Measurements from ENCODE around the gene PIK3AP1. TPM values are rescaled to one million over a fixed set of nuclear protein-coding genes. Genes with fewer than 3 reads are reported as not detected.
A peak's percentile ranks its signal among the peaks of the same experiment; 100 is the strongest.

PIK3AP1 gene, protein sequence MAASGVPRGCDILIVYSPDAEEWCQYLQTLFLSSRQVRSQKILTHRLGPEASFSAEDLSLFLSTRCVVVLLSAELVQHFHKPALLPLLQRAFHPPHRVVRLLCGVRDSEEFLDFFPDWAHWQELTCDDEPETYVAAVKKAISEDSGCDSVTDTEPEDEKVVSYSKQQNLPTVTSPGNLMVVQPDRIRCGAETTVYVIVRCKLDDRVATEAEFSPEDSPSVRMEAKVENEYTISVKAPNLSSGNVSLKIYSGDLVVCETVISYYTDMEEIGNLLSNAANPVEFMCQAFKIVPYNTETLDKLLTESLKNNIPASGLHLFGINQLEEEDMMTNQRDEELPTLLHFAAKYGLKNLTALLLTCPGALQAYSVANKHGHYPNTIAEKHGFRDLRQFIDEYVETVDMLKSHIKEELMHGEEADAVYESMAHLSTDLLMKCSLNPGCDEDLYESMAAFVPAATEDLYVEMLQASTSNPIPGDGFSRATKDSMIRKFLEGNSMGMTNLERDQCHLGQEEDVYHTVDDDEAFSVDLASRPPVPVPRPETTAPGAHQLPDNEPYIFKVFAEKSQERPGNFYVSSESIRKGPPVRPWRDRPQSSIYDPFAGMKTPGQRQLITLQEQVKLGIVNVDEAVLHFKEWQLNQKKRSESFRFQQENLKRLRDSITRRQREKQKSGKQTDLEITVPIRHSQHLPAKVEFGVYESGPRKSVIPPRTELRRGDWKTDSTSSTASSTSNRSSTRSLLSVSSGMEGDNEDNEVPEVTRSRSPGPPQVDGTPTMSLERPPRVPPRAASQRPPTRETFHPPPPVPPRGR
- 13.8 and 18.5 TPM in 2 replicates for total RNA-seq (2016; rRNA removed; fragmentation: Illumina TruSeq; extraction: Trizol)
- 2.4 and 2.7 TPM in 2 replicates for total RNA-seq (2016; cell fraction: cytosol; rRNA removed; fragmentation: Illumina TruSeq; extraction: Trizol; ENCODE audit: low read depth)
- 12.7 and 17.4 TPM in 2 replicates for total RNA-seq (2016; cell fraction: insoluble cytoplasmic fraction; rRNA removed; fragmentation: Illumina TruSeq; extraction: Trizol)
- total RNA-seq (2016; cell fraction: membrane; rRNA removed; fragmentation: Illumina TruSeq; extraction: Trizol): 9.7 and 10.0 TPM in 2 replicates
- 9.3 and 9.7 TPM in 2 replicates for total RNA-seq (2016; cell fraction: nucleus; rRNA removed; fragmentation: Illumina TruSeq; extraction: Trizol)
- 3.6 and 4.6 TPM in 2 replicates for polyA plus RNA-seq (2011; rRNA removed)
- 3.8 and 6.8 TPM in 2 replicates for polyA plus RNA-seq (2011; cell fraction: cytosol; rRNA removed)
- 1.4 and 3.6 TPM in 2 replicates for polyA plus RNA-seq (2011; cell fraction: nucleus; rRNA removed)
- polyA plus RNA-seq (2012): 5.0 and 6.6 TPM in 2 replicates
- 1.0 and 1.1 TPM in 2 replicates for polyA plus RNA-seq (2016; cell fraction: cytosol; fragmentation: Illumina TruSeq; extraction: Trizol; ENCODE audit: low read depth)
- 14.5 and 14.6 TPM in 2 replicates for polyA plus RNA-seq (2016; cell fraction: insoluble cytoplasmic fraction; fragmentation: Illumina TruSeq; extraction: Trizol; ENCODE audit: low read depth)
- polyA plus RNA-seq (2016; cell fraction: membrane; fragmentation: Illumina TruSeq; extraction: Trizol; ENCODE audit: low read depth): 4.6 TPM in 2 replicates
- polyA plus RNA-seq (2016; cell fraction: nucleus; fragmentation: Illumina TruSeq; extraction: Trizol; ENCODE audit: insufficient read depth, low read depth): 7.6 and 7.8 TPM in 2 replicates
- polyA minus RNA-seq (2011; rRNA and poly(A)+ RNA removed; ENCODE audit: low replicate concordance): 0.63 and 5.2 TPM in 2 replicates
- 2.9 and 6.4 TPM in 2 replicates for polyA minus RNA-seq (2011; cell fraction: cytosol; rRNA and poly(A)+ RNA removed)
- polyA minus RNA-seq (2011; cell fraction: nucleus; rRNA and poly(A)+ RNA removed): 3.2 and 7.1 TPM in 2 replicates
- percentile 57 among the genes with signal in this experiment for Bru-seq, nascent RNA
- BruChase-seq, experiment 1, labeled RNA remaining after a 6-hour chase: percentile 58 among the genes with signal in this experiment
- percentile 54 among the genes with signal in this experiment for BruChase-seq, experiment 2, labeled RNA remaining after a 2-hour chase
- long read RNA-seq, experiment 1, partial matches to known transcripts: 1 of 2 reads
- long read RNA-seq, experiment 1, other reads (novel, unspliced or antisense): 1 of 2 reads
- long read RNA-seq, experiment 2, partial matches to known transcripts: 1 of 17 reads
- long read RNA-seq, experiment 2, other reads (novel, unspliced or antisense): 16 of 17 reads

DNA sequence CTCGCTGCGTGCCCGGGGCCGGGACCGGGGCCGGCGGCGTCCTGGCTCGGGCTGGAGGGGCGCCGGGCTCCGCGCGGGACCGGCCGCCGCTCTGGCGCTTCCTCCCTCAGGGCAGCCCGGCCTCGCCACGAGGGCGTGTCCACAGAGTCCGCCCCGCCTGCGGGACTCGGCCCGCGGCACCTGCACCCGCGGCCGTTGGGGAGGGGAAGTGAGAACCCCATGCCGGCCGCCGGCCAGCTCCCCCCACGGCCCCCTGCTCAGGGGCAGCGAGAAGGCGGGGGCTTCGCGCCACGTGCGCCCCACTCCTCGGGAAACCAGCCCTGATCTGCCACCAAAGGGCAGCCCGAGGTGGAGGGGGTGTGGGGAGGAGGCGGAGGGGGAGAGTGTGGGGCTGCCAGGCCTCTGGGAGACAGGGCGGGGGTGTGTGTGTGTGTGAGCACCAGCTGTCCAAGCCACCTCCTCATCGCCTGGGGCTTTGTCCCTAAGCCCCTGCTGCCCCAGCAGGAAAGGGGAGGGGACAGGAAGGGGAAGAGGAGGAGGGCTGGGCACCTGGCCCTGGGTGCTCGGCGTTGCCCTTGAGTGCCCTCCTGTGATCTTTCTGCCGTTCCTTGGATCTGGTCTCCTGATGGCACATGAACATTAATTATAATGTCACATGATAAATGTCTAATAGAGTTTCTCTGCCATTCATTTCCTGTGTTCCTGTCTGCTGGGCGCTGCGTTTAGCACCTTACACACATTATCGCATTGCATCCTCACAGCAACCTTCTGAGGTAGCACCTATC, at the start of gene PIK3AP1:
TSS of gene PIK3AP1 (minus strand) at position 93 of the 785 bp plus-strand sequence. CDS start 120 bp downstream, outside the sequence.
- no peak for DNase-seq (ENCODE audit: low spot score)
- intact Hi-C loops (cut with micrococcal nuclease; ENCODE audit: unreplicated experiment): loop anchor here (1.0 to 2.0 kb wide), 2 partner anchors 24 to 77 kb away; no protein-coding TSS in a partner anchor
- Histone ChIP-seq H3K36me3 (replicated peaks in 1 of 2; ENCODE audit: control insufficient read depth in 1 of 2, insufficient read depth in 2 of 2, low read length in 2 of 2) (no peaks in the 10 kb centered on the region), H3K9me3 (ENCODE audit: low read length) (no peaks in the 10 kb centered on the region), H4K20me1 (ENCODE audit: insufficient read depth, low read length) (no peaks in the 10 kb centered on the region), H3K27ac (ENCODE audit: extremely low read length, insufficient read depth, low read length) (no peak within 1 kb of the TSS), H3K4me2 (ENCODE audit: low read depth, low read length) (peak within 1 kb of the TSS; percentile 95), H2AFZ (ENCODE audit: low read length) (no peak within 1 kb of the TSS), H3K79me2 (ENCODE audit: insufficient read depth, low read length) (no peaks in the 10 kb centered on the region), H3K27me3 (ENCODE audit: control insufficient read depth in 1 of 2, insufficient read depth in 2 of 2, low read length in 2 of 2) (peaks cover under 1 to 14% of the 10 kb centered on the region in 2 experiments; a peak in 3 of 5 replicates), H3K9ac (ENCODE audit: insufficient read depth, low read depth, low read length) (peak within 1 kb of the TSS; percentile 23; the same call in 1 of the 2 replicates), H3K4me3 (replicated peaks in 1 of 3; ENCODE audit: insufficient read depth in 1 of 3, low read depth in 2 of 3, low read length in 3 of 3) (peak within 1 kb of the TSS; percentile 60 to 78 (median 61)), H3K4me1 (ENCODE audit: insufficient read depth, low read length) (peaks cover 35% of the 10 kb centered on the region)
- ChIA-PET CTCF (ENCODE audit: low intra/inter-chr PET ratio, low total read pairs) (interaction anchor here (4.1 kb wide), 1 partner anchor 79 kb away, joined by 26 read pairs; no protein-coding TSS in a partner anchor), POLR2A (interaction anchor here (1.2 kb wide), 1 partner anchor 44 kb away, joined by 7 read pairs; no protein-coding TSS in a partner anchor)
- FAIRE-seq: no peak
- in situ Hi-C loops (cut with HindIII; ENCODE audit: extremely low pct_ligation_motif_present, low pct_unique_long_range_greater_than_20kb): no loop called here
- ATAC-seq: peak; percentile 77
- no TSS peak for BruUV-seq (replicated peaks)
- 19% methylated on average over 13 of the region's 52 CpGs for WGBS (ENCODE audit: low lambda C conversion rate)
- TF ChIP-seq ZNF660 (CRISPR knock-in tag; IDR thresholded peaks at IDR 0.05; ENCODE audit: borderline replicate concordance, low read depth) (no peak), CENPT (CRISPR knock-in tag; IDR thresholded peaks at IDR 0.05; ENCODE audit: low read depth) (no peak), EED (CRISPR knock-in tag; IDR thresholded peaks at IDR 0.05) (no peak), ZBTB7A (CRISPR knock-in tag; IDR thresholded peaks at IDR 0.05) (0 out of 2 replicates have a peak, but pooled peaks have one; percentile 32), KLF9 (CRISPR knock-in tag; IDR thresholded peaks at IDR 0.05; ENCODE audit: low read depth) (no peak), SNAI1 (CRISPR knock-in tag; IDR thresholded peaks at IDR 0.05; ENCODE audit: borderline replicate concordance) (no peak), RFX1 (IDR thresholded peaks at IDR 0.05) (no peak), ZNF616 (CRISPR knock-in tag; IDR thresholded peaks at IDR 0.05; ENCODE audit: low read depth) (no peak), ZFP82 (CRISPR knock-in tag; IDR thresholded peaks at IDR 0.05; ENCODE audit: borderline replicate concordance) (no peak), U2AF1 (optimal IDR thresholded peaks at IDR 0.05; ENCODE audit: low read depth, low read length) (no peak), TP53 (CRISPR knock-in tag; conservative IDR thresholded peaks at IDR 0.05) (no peak), NKX3-1 (CRISPR knock-in tag; IDR thresholded peaks at IDR 0.05) (no peak), ATF7 (IDR thresholded peaks at IDR 0.05) (no peak), ATF7 (CRISPR knock-in tag; IDR thresholded peaks at IDR 0.05) (no peak), MTA3 (CRISPR knock-in tag; IDR thresholded peaks at IDR 0.05) (no peak), MIXL1 (CRISPR knock-in tag; IDR thresholded peaks at IDR 0.05) (no peak), CHD4 (IDR thresholded peaks at IDR 0.05; ENCODE audit: borderline replicate concordance, low read length) (no peak), PRPF4 (IDR thresholded peaks at IDR 0.05; ENCODE audit: low read depth, low read length, poor library complexity, severe bottlenecking) (no peak)
